T-cell (primary cell): ENCODE results near the gene UBE2G1. TPM values are rescaled to one million over a fixed set of nuclear protein-coding genes. Genes with fewer than 3 reads are reported as not detected.
A peak's percentile ranks its signal among the peaks of the same experiment; 100 is the strongest.

Source experiments
- ATAC-seq, 4 experiments: fragments of 200-7000 bp in 3 of 4; fragments of 150-1000 bp in 1 of 4; cut with Tn5 transposase; replicated peaks in 1 of 4; 1 replicate in 3 of 4; 2 replicates in 1 of 4; pipeline ENCODE4 v1.10.0; 2021; ENCODE audit warnings: moderate library complexity in 3 of 4, mild to moderate bottlenecking in 2 of 4, moderate number of reproducible peaks in 1 of 4
- CTCF ChIA-PET, 2 donors: fragments of 300-600 bp; sonication (Branson Sonifier 250); formaldehyde crosslinking; loops; one replicate each; lab custom pipeline; 2022; ENCODE audit warnings: antibody characterized with exemption in 2 of 2; lab: Charles Lee
- POLR2A ChIA-PET, 2 donors: fragments of 300-600 bp; sonication (Branson Sonifier 250); formaldehyde crosslinking; loops; one replicate each; lab custom pipeline; 2022; ENCODE audit warnings: antibody characterized with exemption in 2 of 2; lab: Charles Lee
- DNase-seq, 35 experiments: peaks; one replicate each; pipeline versions ENCODE4 v3.0.0 to v3.0.0-alpha.2; 2013 to 2023
- H3K27ac ChIP-seq: one replicate; pipeline ENCODE4 v1.5.1; 2013; ENCODE audit warnings: low read length
- H3K27me3 ChIP-seq, 2 experiments: replicated peaks in 1 of 2; 1 replicate in 1 of 2; 2 replicates in 1 of 2; pipeline versions ENCODE4 v1.6.1 to v1.7.0; 2013; ENCODE audit warnings: low read length in 1 of 2, mixed read lengths in 1 of 2; ENCODE audit not compliant: control insufficient read depth in 2 of 2, insufficient read depth in 2 of 2; ENCODE audit errors: extremely low read depth in 1 of 2
- H3K36me3 ChIP-seq, 2 donors: 1 replicate in 1 of 2; 2 replicates in 1 of 2; pipeline versions ENCODE4 v1.6.1 to v1.7.0; 2013; ENCODE audit warnings: low read length in 1 of 2; ENCODE audit not compliant: control insufficient read depth in 2 of 2, insufficient read depth in 1 of 2; ENCODE audit errors: extremely low read depth in 1 of 2
- H3K4me1 ChIP-seq, 2 experiments: 1 replicate in 1 of 2; 2 replicates in 1 of 2; pipeline versions ENCODE4 v1.6.1 to v1.7.0; 2013; ENCODE audit warnings: low read length in 2 of 2, mixed read lengths in 1 of 2; ENCODE audit not compliant: insufficient read depth in 2 of 2, control insufficient read depth in 1 of 2; ENCODE audit errors: extremely low read depth in 1 of 2
- H3K4me3 ChIP-seq, 2 donors: 1 replicate in 1 of 2; 2 replicates in 1 of 2; pipeline versions ENCODE4 v1.5.1 to v1.7.0; 2013; ENCODE audit warnings: mild to moderate bottlenecking in 2 of 2, low read length in 1 of 2, moderate library complexity in 1 of 2; ENCODE audit not compliant: control insufficient read depth in 1 of 2; ENCODE audit errors: extremely low read depth in 1 of 2
- H3K9me3 ChIP-seq: 2 replicates; pipeline ENCODE4 v1.7.0; 2013
- H3K27ac Mint-ChIP-seq, 2 donors: one replicate each; pipeline ENCODE4 v1.8.0; 2020 to 2021; ENCODE audit warnings: mild to moderate bottlenecking in 2 of 2, mixed read lengths in 2 of 2
- H3K27me3 Mint-ChIP-seq, 2 donors: one replicate each; pipeline ENCODE4 v1.8.0; 2021 to 2022; ENCODE audit warnings: mixed read lengths in 2 of 2
- H3K36me3 Mint-ChIP-seq: one replicate; pipeline ENCODE4 v1.8.0; 2021; ENCODE audit warnings: mixed read lengths
- H3K4me1 Mint-ChIP-seq, 3 donors: one replicate each; pipeline ENCODE4 v1.8.0; 2020 to 2022; ENCODE audit warnings: mixed read lengths in 3 of 3, mild to moderate bottlenecking in 1 of 3
- H3K4me3 Mint-ChIP-seq, 3 donors: one replicate each; pipeline ENCODE4 v1.8.0; 2020 to 2022; ENCODE audit warnings: mild to moderate bottlenecking in 3 of 3, mixed read lengths in 3 of 3, moderate library complexity in 3 of 3
- H3K9me3 Mint-ChIP-seq, 3 donors: one replicate each; pipeline ENCODE4 v1.8.0; 2020 to 2022; ENCODE audit warnings: mixed read lengths in 3 of 3
- WGBS: methylation state at CpG from one replicate; pipeline ENCODE4 v1.1.5; 2013; ENCODE audit warnings: missing lambda C conversion rate; ENCODE audit not compliant: insufficient coverage; 5-methylcytosine and 5-hydroxymethylcytosine counted together
- total RNA-seq, 35 experiments: library from RNA in 6 of 35; stranded (reverse) in 6 of 35; fragments of 120-200 nt in 1 of 35; gene quantifications; one replicate each; pipeline versions ENCODE4 v1.2.1 to v1.2.4 and lab custom pipeline; 2013 to 2026

The UBE2G1 gene
- total RNA-seq, 5 donors from 2014 or later (not counting 1 experiment from before 2014, with no cell fraction given) = 49.6 to 62.5 (median 56.4) TPM

- Histone ChIP-seq H3K27me3 (no peaks in the 10 kb centered on the region), H3K4me1 (peaks cover 13 to 27% of the 10 kb centered on the region in 2 experiments), H3K4me3 (no peak overlapping the region), H3K9me3 (no peaks in the 10 kb centered on the region), H3K27ac (no peak overlapping the region), H3K36me3 (no peaks in the 10 kb centered on the region)
- 100% methylated on average over 3 of the region's 9 CpGs for WGBS
- H3K27ac Mint-ChIP-seq = no peak overlapping the region
- ChIA-PET CTCF (interaction anchor here in 1 of 2 donors (0.8 kb wide), 1 partner anchor 73 kb away, joined by 4 read pairs; no protein-coding TSS in a partner anchor), POLR2A (interaction anchor here (0.6 to 1.0 kb wide), 2 partner anchors 54 to 73 kb away, joined by 3 to 4 read pairs; no protein-coding TSS in a partner anchor)
- H3K36me3 Mint-ChIP-seq = peaks cover 10% of the 10 kb centered on the region
- H3K4me1 Mint-ChIP-seq = peaks cover 53 to 64% (median 61%) of the 10 kb centered on the region in 3 donors
- no peaks in the 10 kb centered on the region for H3K27me3 Mint-ChIP-seq
- DNase-seq = no peak
- no peaks in the 10 kb centered on the region for H3K9me3 Mint-ChIP-seq
- H3K4me3 Mint-ChIP-seq = no peak overlapping the region
- no peak for ATAC-seq
Measured at GRCh38 chr17:4333041-4333440, 33.4 kb downstream of the UBE2G1 start.

GRCh38 chr17:4332296-4332970, 34.0 kb downstream of the UBE2G1 start:
- Mint-ChIP-seq H3K27ac (peak overlapping the region in 1 of 2 donors; percentile 41), H3K4me1 (peaks cover 54 to 65% (median 61%) of the 10 kb centered on the region in 3 donors), H3K4me3 (no peak overlapping the region), H3K9me3 (no peaks in the 10 kb centered on the region), H3K36me3 (peaks cover 15% of the 10 kb centered on the region), H3K27me3 (no peaks in the 10 kb centered on the region)
- 95% methylated on average over 6 of the region's 6 CpGs for WGBS
- Histone ChIP-seq H3K9me3 (no peaks in the 10 kb centered on the region), H3K27ac (no peak overlapping the region), H3K4me3 (no peak overlapping the region), H3K27me3 (no peaks in the 10 kb centered on the region), H3K4me1 (peaks cover 13 to 27% of the 10 kb centered on the region in 2 experiments), H3K36me3 (no peaks in the 10 kb centered on the region)
- ChIA-PET CTCF (no interaction called here), POLR2A (interaction anchor here (0.5 to 1.0 kb wide), 3 partner anchors 54 to 533 kb away, joined by 3 to 4 read pairs (median 3); no protein-coding TSS in a partner anchor)
- ATAC-seq = no peak
- no peak for DNase-seq

GRCh38 chr17:4331614-4332013, 34.9 kb downstream of the UBE2G1 start:
- CTCF ChIA-PET = interaction anchor here in 1 of 2 donors (0.6 kb wide), 1 partner anchor 119 kb away, joined by 4 read pairs; no protein-coding TSS in a partner anchor
- POLR2A ChIA-PET = no interaction called here

DNA sequence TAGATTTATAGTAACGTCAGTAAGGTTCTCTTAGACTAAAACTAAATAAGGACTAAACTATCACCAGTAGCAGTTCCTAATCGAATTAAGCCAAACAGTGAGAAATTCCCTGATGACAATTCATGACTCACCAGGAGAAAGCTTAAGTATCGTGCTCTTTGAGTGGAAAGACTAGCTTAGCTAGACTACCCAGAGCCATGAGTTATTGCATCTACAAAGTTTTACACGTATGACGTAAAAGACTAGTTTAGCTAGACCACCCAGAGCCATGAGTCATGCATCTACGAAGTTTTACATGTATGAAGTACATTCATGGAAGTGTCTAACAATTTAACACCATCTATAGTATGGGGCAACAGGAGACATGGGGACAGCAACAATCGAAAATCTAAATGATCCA, 36.6 kb downstream of the UBE2G1 start:
- WGBS = 93% methylated on average over 3 of the region's 7 CpGs
- no peak overlapping the region for H3K27ac Mint-ChIP-seq
- H3K27me3 Mint-ChIP-seq = no peaks in the 10 kb centered on the region
- Histone ChIP-seq H3K36me3 (no peaks in the 10 kb centered on the region), H3K4me3 (no peak overlapping the region), H3K27me3 (no peaks in the 10 kb centered on the region), H3K4me1 (peaks cover 3 to 15% of the 10 kb centered on the region in 2 experiments), H3K9me3 (peaks cover 2% of the 10 kb centered on the region), H3K27ac (no peak overlapping the region)
- H3K4me3 Mint-ChIP-seq = no peak overlapping the region
- peaks cover 5 to 6% (median 6%) of the 10 kb centered on the region in 3 donors for H3K9me3 Mint-ChIP-seq
- peaks cover 46 to 67% (median 57%) of the 10 kb centered on the region in 3 donors for H3K4me1 Mint-ChIP-seq
- DNase-seq (no peak), ATAC-seq (no peak)
- ChIA-PET CTCF (interaction anchor here in 1 of 2 donors (0.7 kb wide), 1 partner anchor 59 kb away, joined by 3 read pairs; no protein-coding TSS in a partner anchor), POLR2A (interaction anchor here in 1 of 2 donors (0.5 kb wide), 1 partner anchor 55 kb away, joined by 13 read pairs; no protein-coding TSS in a partner anchor)
- peaks cover 35% of the 10 kb centered on the region for H3K36me3 Mint-ChIP-seq

More at GRCh38 chr17:4331614-4332013, 34.9 kb downstream of the UBE2G1 start:
- Histone ChIP-seq H3K27me3 (no peaks in the 10 kb centered on the region), H3K9me3 (no peaks in the 10 kb centered on the region), H3K36me3 (no peaks in the 10 kb centered on the region), H3K27ac (no peak overlapping the region), H3K4me3 (no peak overlapping the region), H3K4me1 (peaks cover 13 to 22% of the 10 kb centered on the region in 2 experiments)
- Mint-ChIP-seq H3K36me3 (peaks cover 21% of the 10 kb centered on the region), H3K4me3 (no peak overlapping the region), H3K9me3 (peaks cover 0 to under 1% (median 0%) of the 10 kb centered on the region in 3 donors), H3K4me1 (peaks cover 52 to 63% (median 60%) of the 10 kb centered on the region in 3 donors), H3K27ac (no peak overlapping the region), H3K27me3 (no peaks in the 10 kb centered on the region)
- ATAC-seq = no peak
- no peak for DNase-seq
- 93% methylated on average over 3 of the region's 7 CpGs for WGBS

- Mint-ChIP-seq H3K4me1 (peaks cover 45 to 62% (median 53%) of the 10 kb centered on the region in 3 donors), H3K4me3 (no peak overlapping the region)
- POLR2A ChIA-PET = interaction anchor here in 1 of 2 donors (0.8 kb wide), 1 partner anchor 10 kb away, joined by 3 read pairs; no protein-coding TSS in a partner anchor
Measured at GRCh38 chr17:4327606-4328005, 38.9 kb downstream of the UBE2G1 start.

GRCh38 chr17:4326608-4327007, 39.9 kb downstream of the UBE2G1 start:
- H3K36me3 Mint-ChIP-seq = peaks cover 40% of the 10 kb centered on the region
- Histone ChIP-seq H3K27me3 (no peaks in the 10 kb centered on the region), H3K4me3 (no peak overlapping the region), H3K36me3 (no peaks in the 10 kb centered on the region), H3K9me3 (peaks cover 2% of the 10 kb centered on the region), H3K4me1 (no peaks in the 10 kb centered on the region), H3K27ac (no peak overlapping the region)
- H3K27me3 Mint-ChIP-seq = no peaks in the 10 kb centered on the region
- H3K4me3 Mint-ChIP-seq = no peak overlapping the region
- CTCF ChIA-PET = no interaction called here
- peaks cover 47 to 63% (median 55%) of the 10 kb centered on the region in 3 donors for H3K4me1 Mint-ChIP-seq
- ATAC-seq (no peak), DNase-seq (no peak)
- POLR2A ChIA-PET = no interaction called here
- H3K27ac Mint-ChIP-seq = no peak overlapping the region
- 86% methylated on average over 1 of the region's 2 CpGs for WGBS
- peaks cover 5 to 6% (median 6%) of the 10 kb centered on the region in 3 donors for H3K9me3 Mint-ChIP-seq

More at GRCh38 chr17:4327606-4328005, 38.9 kb downstream of the UBE2G1 start:
- no peak overlapping the region for H3K27ac Mint-ChIP-seq
- Histone ChIP-seq H3K27ac (no peak overlapping the region), H3K4me1 (no peaks in the 10 kb centered on the region), H3K36me3 (no peaks in the 10 kb centered on the region), H3K4me3 (no peak overlapping the region), H3K27me3 (no peaks in the 10 kb centered on the region), H3K9me3 (peaks cover 2% of the 10 kb centered on the region)
- H3K27me3 Mint-ChIP-seq = no peaks in the 10 kb centered on the region
- DNase-seq = no peak
- no peak for ATAC-seq
- CTCF ChIA-PET = no interaction called here
- H3K9me3 Mint-ChIP-seq = peaks cover 5 to 6% (median 6%) of the 10 kb centered on the region in 3 donors
- peaks cover 36% of the 10 kb centered on the region for H3K36me3 Mint-ChIP-seq
- 98% methylated on average over 5 of the region's 5 CpGs for WGBS
